ENCODE measurements around the gene DYNC2H1.
A peak's percentile ranks its signal among the peaks of the same experiment; 100 is the strongest.

DYNC2H1 gene

DNA sequence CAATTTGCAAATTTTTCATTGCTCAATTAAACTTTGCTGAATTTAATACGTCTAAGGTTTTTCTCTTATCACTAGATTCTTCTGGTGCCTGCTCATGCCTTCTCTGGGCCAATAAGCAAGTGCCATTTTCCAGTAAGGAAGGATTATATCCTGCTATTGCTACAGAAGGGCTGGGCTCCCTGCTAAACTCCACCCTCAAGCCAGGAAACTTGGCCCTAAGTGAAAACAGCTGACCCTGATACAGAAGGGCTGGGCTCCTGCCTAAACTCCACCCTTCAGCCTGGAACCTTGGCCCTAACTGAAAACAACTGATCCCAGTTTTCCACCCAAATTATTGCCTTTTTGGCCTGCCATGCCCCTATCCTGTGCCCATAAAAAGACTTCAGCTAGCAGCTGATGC lies 385.3 kb downstream of the DYNC2H1 start:
- intact Hi-C loops (cut with DNase I) = no loop called here

GRCh38 chr11:103497268-103497667 lies 388.0 kb downstream of the DYNC2H1 start:
- no peak for DNase-seq
- intact Hi-C loops (cut with DNase I) = no loop called here

More for the DNA sequence above, 385.3 kb downstream of the DYNC2H1 start:
- no peak for DNase-seq

- intact Hi-C loops (cut with DNase I) = no loop called here
- DNase-seq = no peak
Measured at GRCh38 chr11:103499710-103500340, 390.6 kb downstream of the DYNC2H1 start.

- no peak for DNase-seq
- intact Hi-C loops (cut with DNase I) = no loop called here
Measured at GRCh38 chr11:103515283-103515682, 406.1 kb downstream of the DYNC2H1 start.

GRCh38 chr11:103520792-103521191 lies 411.6 kb downstream of the DYNC2H1 start:
- no peak for DNase-seq
- intact Hi-C loops (cut with DNase I) = no loop called here

GRCh38 chr11:103525069-103525468 lies 415.8 kb downstream of the DYNC2H1 start:
- DNase-seq = no peak
- intact Hi-C loops (cut with DNase I) = no loop called here

GRCh38 chr11:103528046-103528445 lies 418.8 kb downstream of the DYNC2H1 start:
- intact Hi-C loops (cut with DNase I) = no loop called here
- DNase-seq = no peak

GRCh38 chr11:103528596-103528995 lies 419.4 kb downstream of the DYNC2H1 start:
- intact Hi-C loops (cut with DNase I) = no loop called here
- DNase-seq = no peak

DNA sequence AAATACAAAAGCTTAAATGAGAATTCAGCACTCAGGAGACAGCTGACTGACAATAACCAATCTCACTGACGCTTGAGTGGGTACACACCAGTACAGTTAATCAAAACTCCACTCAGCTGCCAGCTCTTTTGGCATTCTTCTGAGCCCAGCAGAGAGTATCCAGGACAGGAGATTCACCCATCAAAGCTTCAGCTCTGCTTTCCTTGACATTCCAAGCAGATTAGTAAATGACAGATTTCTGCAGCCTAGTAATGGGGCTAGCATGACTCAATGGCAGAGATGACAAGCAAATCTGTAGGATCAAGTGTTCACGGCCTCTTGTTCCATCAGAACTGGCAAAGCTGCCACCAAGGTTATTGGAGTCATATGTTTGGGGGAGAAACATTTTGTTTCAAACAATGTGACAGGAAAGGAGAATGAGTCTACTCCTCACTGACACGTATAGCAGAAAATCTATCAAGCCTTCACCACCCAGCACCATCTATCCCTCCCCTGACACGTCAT lies 420.0 kb downstream of the DYNC2H1 start:
- intact Hi-C loops (cut with DNase I) = no loop called here
- peak in 27 of 42 donors; percentile 10 to 74 (median 35) for DNase-seq
